Effector memory CD4-positive, alpha-beta T cell (primary cell): ENCODE results near the gene MACROH2A1.

ENCODE experiments used
- DNase-seq, 3 donors: peaks; one replicate each; pipeline ENCODE4 v3.0.0-alpha.2; 2020
- H3K27ac ChIP-seq: 2 replicates; pipeline ENCODE4 v1.7.0; 2013; ENCODE audit warnings: mild to moderate bottlenecking, low read length, moderate library complexity; ENCODE audit not compliant: insufficient read depth, poor library complexity, severe bottlenecking
- H3K27me3 ChIP-seq: replicated peaks from 2 replicates; pipeline ENCODE4 v1.7.0; 2013; ENCODE audit warnings: mild to moderate bottlenecking, low read length; ENCODE audit not compliant: insufficient read depth, control insufficient read depth, poor library complexity, severe bottlenecking
- H3K36me3 ChIP-seq: 2 replicates; pipeline ENCODE4 v1.7.0; 2013; ENCODE audit warnings: mild to moderate bottlenecking, low read length, moderate library complexity; ENCODE audit not compliant: control insufficient read depth, insufficient read depth
- H3K4me1 ChIP-seq: 2 replicates; pipeline ENCODE4 v1.7.0; 2013; ENCODE audit warnings: low read length, mild to moderate bottlenecking; ENCODE audit not compliant: control insufficient read depth, insufficient read depth, poor library complexity, severe bottlenecking
- H3K4me3 ChIP-seq: 2 replicates; pipeline ENCODE4 v1.7.0; 2013; ENCODE audit warnings: low read length, low read depth, mild to moderate bottlenecking; ENCODE audit not compliant: insufficient read depth, poor library complexity, severe bottlenecking
- H3K9me3 ChIP-seq: 2 replicates; pipeline ENCODE4 v1.7.0; 2013; ENCODE audit warnings: mild to moderate bottlenecking, low read length, moderate library complexity; ENCODE audit not compliant: control insufficient read depth

Gene MACROH2A1

DNA sequence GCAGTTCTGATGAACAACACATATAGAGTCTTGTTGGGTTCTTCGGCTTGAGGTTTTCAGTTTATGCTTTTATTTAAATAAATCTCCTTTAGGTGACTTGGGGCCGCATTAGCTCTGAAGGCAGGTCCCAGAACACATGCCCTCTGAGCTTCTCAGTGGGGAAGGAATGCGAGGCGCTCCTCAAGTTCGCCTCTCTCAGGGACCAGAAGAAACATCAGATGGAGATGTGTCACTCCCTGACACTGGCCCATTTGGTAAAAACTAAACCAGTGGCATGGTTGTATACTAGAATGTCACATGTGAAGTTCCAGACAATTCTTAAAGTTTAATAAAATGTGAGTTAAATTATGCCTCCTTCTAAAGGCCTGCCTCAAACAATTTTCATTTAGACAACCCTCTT, 1.9 kb downstream of the MACROH2A1 start:
- Histone ChIP-seq H3K27ac (no peak overlapping the region), H3K36me3 (no peaks in the 10 kb centered on the region), H3K4me1 (peaks cover 13% of the 10 kb centered on the region), H3K4me3 (no peak overlapping the region), H3K9me3 (no peaks in the 10 kb centered on the region), H3K27me3 (no peaks in the 10 kb centered on the region)
- no peak for DNase-seq

DNA sequence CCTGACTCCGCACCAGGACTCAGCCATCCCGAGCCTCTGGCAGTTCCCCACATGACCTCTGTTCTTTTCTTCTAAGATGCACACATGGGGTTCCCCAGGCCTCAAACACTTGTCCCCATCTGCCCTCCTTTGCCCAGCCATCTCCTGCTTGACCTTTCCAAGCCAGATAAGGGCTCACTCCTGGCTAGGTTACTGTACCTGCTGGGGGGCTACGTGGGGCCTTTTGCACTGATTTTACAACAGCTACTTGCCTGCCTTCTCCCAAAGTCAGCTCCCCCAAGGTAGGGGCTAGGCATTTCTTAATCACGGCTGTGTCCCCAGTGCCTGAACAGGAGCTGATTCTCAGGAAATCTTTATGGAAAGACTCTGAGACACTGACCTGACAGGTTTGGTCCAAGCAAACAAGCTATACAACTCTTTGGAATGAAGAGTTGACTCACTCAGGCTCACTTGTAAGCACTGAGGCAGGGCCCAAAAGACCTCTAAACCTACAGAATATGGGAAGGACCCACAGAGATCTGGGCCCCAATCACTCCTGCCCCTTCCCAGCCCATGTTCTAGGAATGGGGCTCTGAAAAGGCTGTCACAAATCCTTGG, 2.5 kb downstream of the MACROH2A1 start:
- H3K27me3 ChIP-seq: no peaks in the 10 kb centered on the region
- H3K27ac ChIP-seq: no peak overlapping the region
- H3K36me3 ChIP-seq: no peaks in the 10 kb centered on the region
- H3K4me3 ChIP-seq: no peak overlapping the region
- H3K9me3 ChIP-seq: no peaks in the 10 kb centered on the region
- DNase-seq: no peak
- H3K4me1 ChIP-seq: peaks cover 13% of the 10 kb centered on the region

DNA sequence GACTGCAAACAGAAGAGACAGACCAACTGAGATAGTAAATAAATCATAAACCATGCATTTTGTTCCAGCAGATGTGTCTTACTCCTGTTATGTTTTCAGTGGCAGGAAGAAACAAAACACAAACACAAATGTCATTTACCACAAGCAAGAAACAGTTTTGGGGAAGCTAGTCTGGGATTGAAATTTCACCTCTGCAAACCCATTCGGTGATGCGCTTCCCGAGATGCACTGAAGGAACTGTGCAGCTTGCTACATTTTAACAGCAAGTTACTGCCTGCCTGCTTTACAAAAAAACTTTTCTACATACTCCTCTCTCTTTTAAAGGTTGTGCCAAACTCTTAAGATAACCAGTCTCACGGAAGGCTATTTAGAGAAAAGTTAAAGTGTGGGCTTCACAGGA, 3.2 kb downstream of the MACROH2A1 start:
- Histone ChIP-seq H3K27ac (no peak overlapping the region), H3K4me1 (peaks cover 13% of the 10 kb centered on the region)

DNA sequence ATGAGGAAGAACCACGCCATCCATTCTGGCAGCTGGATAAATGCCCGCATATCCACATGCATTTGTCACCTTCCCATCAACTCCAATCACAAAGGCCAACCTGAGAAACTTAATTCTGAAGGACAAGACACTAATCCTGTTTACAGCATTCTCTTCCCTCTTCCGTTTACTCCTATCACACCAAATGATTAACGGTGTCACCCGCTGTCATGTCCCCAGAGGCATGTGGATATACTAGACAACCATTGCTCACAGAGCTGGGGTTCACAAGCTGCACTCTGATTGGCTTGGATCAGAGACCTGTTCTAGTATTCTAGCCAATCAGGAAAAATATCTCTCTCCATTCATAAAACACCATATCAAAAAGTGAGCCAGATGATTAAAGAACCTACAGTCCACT, 3.6 kb downstream of the MACROH2A1 start:
- no peak for DNase-seq
- H3K9me3 ChIP-seq: no peaks in the 10 kb centered on the region
- H3K4me3 ChIP-seq: no peak overlapping the region
- H3K36me3 ChIP-seq: no peaks in the 10 kb centered on the region
- no peaks in the 10 kb centered on the region for H3K27me3 ChIP-seq
- no peak overlapping the region for H3K27ac ChIP-seq
- peaks cover 13% of the 10 kb centered on the region for H3K4me1 ChIP-seq

More for the DNA sequence above, 3.2 kb downstream of the MACROH2A1 start:
- Histone ChIP-seq H3K36me3 (no peaks in the 10 kb centered on the region), H3K4me3 (no peak overlapping the region), H3K9me3 (no peaks in the 10 kb centered on the region), H3K27me3 (no peaks in the 10 kb centered on the region)
- no peak for DNase-seq

DNA sequence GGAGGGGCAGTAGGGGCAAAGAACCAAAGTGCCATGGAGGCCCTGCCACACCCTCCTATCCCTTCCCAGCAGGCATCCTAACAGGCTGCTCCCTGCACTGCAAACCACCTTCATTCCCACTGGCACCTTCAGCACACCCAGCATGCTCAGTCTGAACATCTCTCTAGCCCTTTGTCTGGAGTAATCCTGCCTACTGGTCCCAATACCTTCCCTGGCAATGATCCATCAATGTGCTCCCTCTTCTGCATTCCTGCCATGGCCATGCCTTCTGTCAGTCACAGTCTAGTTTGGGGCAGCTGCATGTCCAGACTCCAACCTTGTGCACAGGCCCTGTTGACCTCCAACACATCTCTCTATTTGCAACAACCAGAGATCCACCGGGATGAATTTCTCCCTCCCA, 4.9 kb downstream of the MACROH2A1 start:
- DNase-seq: no peak
- Histone ChIP-seq H3K27ac (no peak overlapping the region), H3K36me3 (peaks cover 4% of the 10 kb centered on the region), H3K9me3 (no peaks in the 10 kb centered on the region), H3K4me1 (peaks cover 13% of the 10 kb centered on the region), H3K27me3 (no peaks in the 10 kb centered on the region), H3K4me3 (no peak overlapping the region)

DNA sequence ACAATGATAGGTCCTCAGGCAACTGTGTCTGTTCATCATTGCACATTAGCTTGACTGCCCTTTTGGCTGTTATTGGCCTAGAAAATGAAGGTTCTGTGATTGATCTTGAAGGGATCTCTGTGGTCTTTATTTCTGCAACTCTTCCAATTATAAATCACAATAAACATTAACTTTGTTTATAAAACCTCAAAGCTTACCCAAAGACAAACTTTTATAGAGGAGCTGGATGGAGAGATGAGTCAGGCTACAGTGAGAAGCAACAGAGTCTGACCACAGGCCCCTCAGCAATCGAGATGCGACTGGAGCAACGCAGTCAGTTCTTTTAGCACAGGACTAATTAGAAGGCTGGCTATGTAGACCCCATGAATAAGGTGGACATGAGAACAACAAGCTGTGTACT, 5.3 kb downstream of the MACROH2A1 start:
- H3K4me3 ChIP-seq: no peak overlapping the region
- DNase-seq: no peak
- no peak overlapping the region for H3K27ac ChIP-seq
- H3K36me3 ChIP-seq: peaks cover 4% of the 10 kb centered on the region
- H3K4me1 ChIP-seq: peaks cover 13% of the 10 kb centered on the region
- H3K9me3 ChIP-seq: no peaks in the 10 kb centered on the region
- H3K27me3 ChIP-seq: no peaks in the 10 kb centered on the region

DNA sequence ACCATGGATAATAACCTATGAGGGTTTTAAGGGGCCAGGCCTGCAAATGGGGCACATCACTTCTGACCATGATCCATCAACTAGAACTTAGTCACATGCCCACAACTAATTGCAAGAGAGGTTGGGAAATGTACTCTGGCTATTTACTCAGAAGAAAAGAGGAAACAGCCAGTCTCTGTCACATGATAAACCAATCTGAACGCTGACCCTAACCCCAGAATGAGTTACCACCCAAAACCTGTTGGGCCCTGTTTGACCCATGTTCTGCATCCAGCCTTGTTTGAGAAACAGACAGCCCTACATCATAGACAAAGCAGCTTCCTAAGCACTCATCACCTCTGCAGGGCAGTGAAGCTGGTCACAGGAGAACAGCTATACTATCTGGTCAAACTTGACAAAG, 5.8 kb downstream of the MACROH2A1 start:
- DNase-seq: no peak
- Histone ChIP-seq H3K4me3 (no peak overlapping the region), H3K36me3 (peaks cover 8% of the 10 kb centered on the region), H3K4me1 (peaks cover 13% of the 10 kb centered on the region), H3K9me3 (no peaks in the 10 kb centered on the region), H3K27ac (no peak overlapping the region), H3K27me3 (no peaks in the 10 kb centered on the region)

DNA sequence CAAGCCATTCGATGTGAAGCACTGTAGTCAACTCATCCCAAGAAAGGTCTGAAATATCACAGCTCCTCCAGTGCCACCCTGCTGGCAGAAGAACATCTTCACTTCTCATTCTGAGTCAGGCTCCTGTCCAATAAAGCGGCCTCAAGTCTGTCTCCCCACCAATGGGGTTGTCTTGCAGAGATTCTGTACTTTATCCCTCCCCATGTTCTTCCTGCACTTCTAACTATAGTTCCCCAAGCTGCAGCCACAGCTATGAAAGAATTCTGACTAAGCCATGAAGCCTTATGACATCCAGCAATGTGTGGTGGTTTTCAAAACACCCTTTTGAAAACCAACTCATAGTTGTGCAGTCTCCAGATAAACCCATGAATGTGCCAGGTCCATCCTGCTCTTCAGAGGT, 6.8 kb downstream of the MACROH2A1 start:
- Histone ChIP-seq H3K4me1 (peaks cover 6% of the 10 kb centered on the region), H3K27me3 (no peaks in the 10 kb centered on the region), H3K9me3 (no peaks in the 10 kb centered on the region), H3K4me3 (no peak overlapping the region), H3K36me3 (peaks cover 11% of the 10 kb centered on the region), H3K27ac (no peak overlapping the region)
- no peak for DNase-seq

DNA sequence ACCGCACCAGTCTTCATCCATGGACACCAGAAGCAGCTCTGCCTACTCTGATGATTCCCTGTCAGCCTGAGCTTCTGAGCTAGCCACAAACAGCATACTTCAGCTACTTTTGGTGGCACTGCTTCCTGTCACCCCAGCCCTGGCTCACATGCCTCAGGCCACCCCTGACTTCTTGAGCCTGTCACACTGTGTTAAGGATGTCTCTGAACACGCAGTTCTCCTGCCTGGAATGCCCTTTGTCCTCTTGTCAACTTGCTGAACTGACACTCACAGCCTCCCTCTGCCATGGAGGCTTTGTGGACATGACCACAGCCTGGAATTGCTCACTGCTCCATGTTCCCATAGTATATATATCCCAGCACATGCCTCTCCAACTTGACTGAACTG, 7.2 kb downstream of the MACROH2A1 start:
- H3K4me3 ChIP-seq: no peak overlapping the region
- no peak overlapping the region for H3K27ac ChIP-seq
- peaks cover 6% of the 10 kb centered on the region for H3K4me1 ChIP-seq

DNA sequence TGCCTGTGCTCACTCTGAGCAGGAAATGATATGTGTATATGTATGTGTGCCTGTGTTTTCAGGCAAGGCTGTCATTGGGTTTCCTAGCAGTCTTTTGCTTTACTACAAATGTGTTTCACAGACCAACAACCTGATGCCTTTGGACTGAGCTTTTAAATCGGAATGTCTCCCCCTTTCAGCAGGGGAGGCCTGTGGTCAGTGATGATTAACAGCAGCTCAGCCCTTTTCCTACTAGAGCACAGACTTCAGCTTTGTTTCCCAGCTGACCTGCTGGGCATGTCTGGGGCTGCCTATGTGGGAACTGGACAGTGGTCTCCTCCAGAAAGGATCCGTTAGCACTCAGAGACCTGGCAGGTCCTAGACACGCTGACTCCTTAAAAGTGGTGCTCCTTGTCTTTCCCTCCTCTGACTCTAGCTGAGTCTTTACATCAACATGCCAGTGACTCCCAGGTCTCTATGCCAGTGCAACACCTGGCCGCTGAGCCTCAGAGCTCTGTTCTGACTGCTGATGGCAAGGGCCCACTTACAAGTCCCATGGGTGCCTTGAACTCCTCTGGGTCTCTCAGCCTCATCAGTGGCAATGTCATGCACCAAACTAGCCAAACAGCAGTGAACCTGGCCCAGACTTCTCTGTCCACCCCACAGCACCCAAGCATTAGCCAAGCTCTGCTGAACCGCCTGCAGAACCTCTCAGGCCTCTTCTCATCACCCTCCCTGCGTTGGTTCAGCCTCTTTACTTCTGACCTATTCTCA, 7.7 kb downstream of the MACROH2A1 start:
- Histone ChIP-seq H3K9me3 (no peaks in the 10 kb centered on the region), H3K4me1 (peaks cover 6% of the 10 kb centered on the region), H3K27ac (no peak overlapping the region), H3K36me3 (peaks cover 19% of the 10 kb centered on the region), H3K4me3 (no peak overlapping the region), H3K27me3 (no peaks in the 10 kb centered on the region)
- no peak for DNase-seq

More for the DNA sequence above, 7.2 kb downstream of the MACROH2A1 start:
- DNase-seq: no peak
- Histone ChIP-seq H3K9me3 (no peaks in the 10 kb centered on the region), H3K27me3 (no peaks in the 10 kb centered on the region), H3K36me3 (peaks cover 13% of the 10 kb centered on the region)
